Neural cell (in vitro differentiated cells): Measurements from ENCODE around the gene TMEM140. TPM values are rescaled to one million over a fixed set of nuclear protein-coding genes. Genes with fewer than 3 reads are reported as not detected.

Experiments used
- H2AFZ ChIP-seq: fragments of 200-600, 300-800 bp; sonication (generic), shearing (Covaris generic); 2 replicates; pipeline ENCODE4 v1.6.0; 2014; ENCODE audit warnings: low read depth, mild to moderate bottlenecking, antibody characterized with exemption, low read length, moderate library complexity
- H3F3A ChIP-seq: fragments of 200-600 bp; shearing (Covaris generic); 2 replicates; pipeline ENCODE4 v1.6.1; 2016; ENCODE audit warnings: mild to moderate bottlenecking, moderate library complexity, mixed read lengths, antibody characterized with exemption, low read length; ENCODE audit not compliant: insufficient read depth, poor library complexity, severe bottlenecking
- H3K27ac ChIP-seq: fragments of 200-600, 300-800 bp; sonication (generic), shearing (Covaris generic); 2 replicates; pipeline ENCODE4 v1.5.1; 2014; ENCODE audit warnings: mild to moderate bottlenecking, low read length, moderate library complexity
- H3K27me3 ChIP-seq: fragments of 300-800, 200-600 bp; sonication (generic), shearing (Covaris generic); 2 replicates; pipeline ENCODE4 v1.6.0; 2014; ENCODE audit warnings: mild to moderate bottlenecking, low read depth, low read length, moderate library complexity; ENCODE audit not compliant: insufficient read depth
- H3K36me3 ChIP-seq: fragments of 300-800, 200-600 bp; sonication (generic), shearing (Covaris generic); 2 replicates; pipeline ENCODE4 v1.5.1; 2014; ENCODE audit warnings: mild to moderate bottlenecking, antibody characterized with exemption, low read length, moderate library complexity; ENCODE audit not compliant: insufficient read depth
- H3K4me2 ChIP-seq: fragments of 300-800, 200-600 bp; sonication (generic), shearing (Covaris generic); 2 replicates; pipeline ENCODE4 v1.6.0; 2014; ENCODE audit warnings: mild to moderate bottlenecking, low read length
- H3K4me3 ChIP-seq: fragments of 300-800, 200-600 bp; sonication (generic), shearing (Covaris generic); 2 replicates; pipeline ENCODE4 v1.5.1; 2014; ENCODE audit warnings: mild to moderate bottlenecking, low read length, moderate library complexity
- H3K79me2 ChIP-seq: fragments of 200-600 bp; shearing (Covaris generic); replicated peaks from 2 replicates; pipeline ENCODE4 v1.6.0; 2014; ENCODE audit warnings: mild to moderate bottlenecking, low read length, moderate library complexity; ENCODE audit not compliant: insufficient read depth
- H3K9ac ChIP-seq: fragments of 300-800, 200-600 bp; sonication (generic), shearing (Covaris generic); 2 replicates; pipeline ENCODE4 v1.6.1; 2016; ENCODE audit warnings: mild to moderate bottlenecking, low read length, mixed read lengths
- H3K9me2 ChIP-seq: fragments of 200-600 bp; shearing (Covaris generic); 2 replicates; pipeline ENCODE4 v1.6.1; 2016; ENCODE audit warnings: mild to moderate bottlenecking, low read length, mixed read lengths; ENCODE audit not compliant: insufficient read depth
- H3K9me3 ChIP-seq: fragments of 200-600, 300-800 bp; sonication (generic), shearing (Covaris generic); 2 replicates; pipeline ENCODE4 v1.6.1; 2016; ENCODE audit warnings: mild to moderate bottlenecking, mixed run types, low read length, moderate library complexity, mixed read lengths
- H4K20me1 ChIP-seq: fragments of 200-600 bp; shearing (Covaris generic); 2 replicates; pipeline ENCODE4 v1.6.1; 2016; ENCODE audit warnings: mild to moderate bottlenecking, mixed run types; ENCODE audit not compliant: insufficient read depth
- CTCF ChIP-seq: fragments of 450-650 bp; IDR thresholded peaks from 2 replicates; pipeline ENCODE4 v1.5.1; 2014; ENCODE audit warnings: antibody characterized with exemption, mild to moderate bottlenecking, moderate library complexity; ENCODE audit not compliant: poor library complexity, severe bottlenecking
- EP300 ChIP-seq: fragments of 450-650 bp; conservative IDR thresholded peaks from 2 replicates; pipeline ENCODE4 v1.6.1; 2014; ENCODE audit warnings: antibody characterized with exemption, mild to moderate bottlenecking, moderate library complexity; ENCODE audit not compliant: poor library complexity, severe bottlenecking
- EZH2 ChIP-seq: fragments of 200-600, 300-800 bp; shearing (Covaris generic), sonication (generic); IDR thresholded peaks from 2 replicates; pipeline ENCODE4 v1.6.1; 2014; ENCODE audit warnings: antibody characterized with exemption, low read length, borderline replicate concordance, mild to moderate bottlenecking; ENCODE audit not compliant: insufficient read depth, poor library complexity, severe bottlenecking
- MXI1 ChIP-seq: fragments of 450-650 bp; conservative IDR thresholded peaks from 2 replicates; pipeline ENCODE4 v1.6.1; 2014; ENCODE audit warnings: antibody characterized with exemption, mild to moderate bottlenecking; ENCODE audit not compliant: poor library complexity, severe bottlenecking
- POLR2AphosphoS5 ChIP-seq: IDR thresholded peaks from 2 replicates; pipeline ENCODE4 v1.6.1; 2012
- RAD21 ChIP-seq: fragments of 450-650 bp; conservative IDR thresholded peaks from 2 replicates; pipeline ENCODE4 v1.6.1; 2014; ENCODE audit warnings: antibody characterized with exemption, mild to moderate bottlenecking, moderate library complexity
- REST ChIP-seq: IDR thresholded peaks from 2 replicates; pipeline ENCODE4 v1.6.1; 2012; ENCODE audit warnings: borderline replicate concordance
- SMC3 ChIP-seq: fragments of 450-650 bp; conservative IDR thresholded peaks from 2 replicates; pipeline ENCODE4 v1.6.1; 2014; ENCODE audit warnings: antibody characterized with exemption, mild to moderate bottlenecking, moderate library complexity; ENCODE audit not compliant: poor library complexity
- TAF1 ChIP-seq: IDR thresholded peaks from 2 replicates; pipeline ENCODE4 v1.6.1; 2012; ENCODE audit warnings: low read depth
- polyA plus RNA-seq: library from polyadenylated mRNA; depleted of rRNA; stranded (reverse); fragments of >200 nt; gene quantifications from 2 replicates; pipeline ENCODE4 v1.2.3, GENCODE V29; 2014

TMEM140 gene
- polyA plus RNA-seq, 1 donor from 2014 or later: 0.15 TPM

GRCh38 chr7:135186261-135186540 lies 38.3 kb downstream of the TMEM140 start:
- H3K4me2 ChIP-seq: no peak overlapping the region
- H3K4me3 ChIP-seq: no peak overlapping the region
- no peaks in the 10 kb centered on the region for H3K79me2 ChIP-seq
- H3F3A ChIP-seq: no peaks in the 10 kb centered on the region
- H3K9me2 ChIP-seq: no peaks in the 10 kb centered on the region
- peaks cover 11% of the 10 kb centered on the region for H3K9me3 ChIP-seq
- H3K27me3 ChIP-seq: no peaks in the 10 kb centered on the region
- TF ChIP-seq POLR2AphosphoS5 (no peak), EZH2 (no peak), REST (no peak), TAF1 (no peak), CTCF (no peak), RAD21 (no peak), SMC3 (no peak), EP300 (no peak), MXI1 (no peak)
- H3K9ac ChIP-seq: no peak overlapping the region
- peaks cover 17% of the 10 kb centered on the region for H3K36me3 ChIP-seq
- no peak overlapping the region for H2AFZ ChIP-seq
- H4K20me1 ChIP-seq: no peaks in the 10 kb centered on the region
- no peak overlapping the region for H3K27ac ChIP-seq

GRCh38 chr7:135186841-135187253 lies 39.0 kb downstream of the TMEM140 start:
- Histone ChIP-seq H3F3A (no peaks in the 10 kb centered on the region), H3K9me2 (no peaks in the 10 kb centered on the region), H3K36me3 (peaks cover 17% of the 10 kb centered on the region), H3K27ac (no peak overlapping the region), H3K79me2 (no peaks in the 10 kb centered on the region), H3K27me3 (no peaks in the 10 kb centered on the region), H3K9ac (no peak overlapping the region), H2AFZ (no peak overlapping the region), H3K4me3 (no peak overlapping the region), H3K9me3 (peaks cover 7% of the 10 kb centered on the region), H4K20me1 (no peaks in the 10 kb centered on the region), H3K4me2 (no peak overlapping the region)
- no peak for TF ChIP-seq EP300

GRCh38 chr7:135188298-135188984 lies 40.6 kb downstream of the TMEM140 start:
- Histone ChIP-seq H3K9ac (no peak overlapping the region), H3K36me3 (peaks cover 17% of the 10 kb centered on the region), H3K4me3 (no peak overlapping the region), H3K79me2 (no peaks in the 10 kb centered on the region), H3K9me2 (no peaks in the 10 kb centered on the region), H3K9me3 (no peaks in the 10 kb centered on the region), H3K27ac (no peak overlapping the region), H2AFZ (no peak overlapping the region), H3K27me3 (no peaks in the 10 kb centered on the region), H3K4me2 (no peak overlapping the region), H3F3A (no peaks in the 10 kb centered on the region), H4K20me1 (no peaks in the 10 kb centered on the region)
- TF ChIP-seq TAF1 (no peak), EZH2 (no peak), POLR2AphosphoS5 (no peak), EP300 (no peak), MXI1 (no peak)
